ENCODE data around the gene TMEM38A. TPM values are rescaled to one million over a fixed set of nuclear protein-coding genes. Genes with fewer than 3 reads are reported as not detected.

Gene TMEM38A
- total RNA-seq, 4 donors from 2014 or later, result 2.3 to 2.8 (median 2.7) TPM

GRCh38 chr19:16654627-16655026 is 6.3 kb upstream of the TMEM38A start:
- Histone ChIP-seq H3K4me1 (peaks cover 38% of the 10 kb centered on the region), H3K4me3 (no peak overlapping the region), H3K27ac (no peak overlapping the region), H3K36me3 (peaks cover 72% of the 10 kb centered on the region), H3K9me3 (no peaks in the 10 kb centered on the region), H3K27me3 (no peaks in the 10 kb centered on the region)
- TF ChIP-seq EP300 (IDR thresholded peaks at IDR 0.05) (no peak), CTCF (IDR thresholded peaks at IDR 0.05) (no peak), POLR2A (IDR thresholded peaks at IDR 0.05) (no peak), POLR2AphosphoS5 (IDR thresholded peaks at IDR 0.05) (no peak)
- 80% methylated on average over 3 of the region's 3 CpGs for WGBS
- no peak for DNase-seq (ENCODE audit: low spot score in 2 of 2)

- no peak for DNase-seq (ENCODE audit: low spot score in 2 of 2)
- Histone ChIP-seq H3K9me3 (no peaks in the 10 kb centered on the region), H3K4me1 (peaks cover 34% of the 10 kb centered on the region), H3K36me3 (peaks cover 72% of the 10 kb centered on the region), H3K27ac (no peak overlapping the region), H3K4me3 (no peak overlapping the region), H3K27me3 (no peaks in the 10 kb centered on the region)
- no peak for TF ChIP-seq POLR2AphosphoS5 (IDR thresholded peaks at IDR 0.05)
- TF ChIP-seq EP300 (IDR thresholded peaks at IDR 0.05), result no peak
- no peak for TF ChIP-seq POLR2A (IDR thresholded peaks at IDR 0.05)
- TF ChIP-seq CTCF (IDR thresholded peaks at IDR 0.05), result no peak
- WGBS, result 84% methylated on average over 11 of the region's 11 CpGs
Observed at GRCh38 chr19:16655727-16656126, 5.2 kb upstream of the TMEM38A start.

GRCh38 chr19:16657384-16657783 is 3.6 kb upstream of the TMEM38A start:
- TF ChIP-seq POLR2A (IDR thresholded peaks at IDR 0.05) (no peak), POLR2AphosphoS5 (IDR thresholded peaks at IDR 0.05) (no peak), CTCF (IDR thresholded peaks at IDR 0.05) (no peak), EP300 (IDR thresholded peaks at IDR 0.05) (no peak)
- Histone ChIP-seq H3K36me3 (peaks cover 56% of the 10 kb centered on the region), H3K27ac (no peak overlapping the region), H3K4me3 (no peak overlapping the region), H3K27me3 (no peaks in the 10 kb centered on the region), H3K4me1 (peaks cover 44% of the 10 kb centered on the region), H3K9me3 (no peaks in the 10 kb centered on the region)
- no peak for DNase-seq (ENCODE audit: low spot score in 2 of 2)
- WGBS, result 79% methylated on average over 5 of the region's 5 CpGs

GRCh38 chr19:16659464-16659831 is 1.5 kb upstream of the TMEM38A start:
- TF ChIP-seq CTCF (IDR thresholded peaks at IDR 0.05), result no peak
- TF ChIP-seq POLR2AphosphoS5 (IDR thresholded peaks at IDR 0.05), result no peak
- TF ChIP-seq POLR2A (IDR thresholded peaks at IDR 0.05), result no peak
- TF ChIP-seq EP300 (IDR thresholded peaks at IDR 0.05), result no peak
- no peak for DNase-seq (ENCODE audit: low spot score in 2 of 2)
- H3K27me3 ChIP-seq, result no peaks in the 10 kb centered on the region
- H3K4me3 ChIP-seq, result peak overlapping the region; percentile 88
- H3K9me3 ChIP-seq, result no peaks in the 10 kb centered on the region
- H3K27ac ChIP-seq, result peak overlapping the region; percentile 91
- WGBS, result 2% methylated on average over 11 of the region's 14 CpGs
- H3K4me1 ChIP-seq, result peaks cover 44% of the 10 kb centered on the region
- H3K36me3 ChIP-seq, result peaks cover 38% of the 10 kb centered on the region

- peak; percentile 99 for DNase-seq (ENCODE audit: low spot score in 2 of 2)
- Histone ChIP-seq H3K27me3 (no peaks in the 10 kb centered on the region), H3K4me3 (peak within 1 kb of the TSS; percentile 88), H3K27ac (peak within 1 kb of the TSS; percentile 91), H3K9me3 (no peaks in the 10 kb centered on the region), H3K36me3 (peaks cover 32% of the 10 kb centered on the region), H3K4me1 (peaks cover 42% of the 10 kb centered on the region)
- TF ChIP-seq POLR2A (IDR thresholded peaks at IDR 0.05), result peak in 1 of 2 donors; percentile 63
- no peak for TF ChIP-seq CTCF (IDR thresholded peaks at IDR 0.05)
- peak; percentile 43 to 90 (median 84) for TF ChIP-seq POLR2AphosphoS5 (IDR thresholded peaks at IDR 0.05)
- whole genome bisulfite sequencing, result under 1% methylated on average over 30 of the region's 60 CpGs
Observed at GRCh38 chr19:16659832-16660708, 869 bp upstream of the TMEM38A start, which contains the start of gene SMIM7. TSS of gene SMIM7 (minus strand) at chr19:16660144. CDS start at chr19:16660110, 34 bp downstream.

All from suprapubic skin (tissue), 4 donors.